Thoracic aorta (tissue), 2 donors: Measurements from ENCODE around the gene PATZ1. TPM values are rescaled to one million over a fixed set of nuclear protein-coding genes. Genes with fewer than 3 reads are reported as not detected.

Experiments
- ATAC-seq: fragments of 150-250 bp; one replicate; pipeline ENCODE4 v1.8.0; 2017; ENCODE audit warnings: low read depth; ENCODE audit not compliant: insufficient number of reproducible peaks, low FRiP score
- DNase-seq: peaks from one replicate; pipeline ENCODE4 v3.0.0-alpha.2; 2020; ENCODE audit warnings: low spot score
- H3K27ac ChIP-seq, 2 donors: fragments of 200-600 bp; sonication (generic); 1 replicate in 1 of 2; 2 replicates in 1 of 2; pipeline ENCODE4 v1.5.1; 2016; ENCODE audit warnings: mild to moderate bottlenecking in 2 of 2, moderate library complexity in 2 of 2
- H3K27me3 ChIP-seq: fragments of 200-600 bp; sonication (generic); replicated peaks from 2 replicates; pipeline ENCODE4 v1.6.0; 2016; ENCODE audit warnings: mild to moderate bottlenecking; ENCODE audit not compliant: insufficient read depth
- H3K36me3 ChIP-seq: fragments of 200-600 bp; sonication (generic); one replicate; pipeline ENCODE4 v1.5.1; 2016
- H3K4me1 ChIP-seq, 2 donors: fragments of 200-600 bp; sonication (generic); 1 replicate in 1 of 2; 2 replicates in 1 of 2; pipeline versions ENCODE4 v1.5.1 to v1.6.0; 2016; ENCODE audit warnings: low read depth in 2 of 2, mild to moderate bottlenecking in 1 of 2; ENCODE audit not compliant: control insufficient read depth in 1 of 2
- H3K4me3 ChIP-seq: fragments of 200-600 bp; sonication (generic); 2 replicates; pipeline ENCODE4 v1.5.1; 2016; ENCODE audit warnings: mild to moderate bottlenecking
- H3K9me3 ChIP-seq: fragments of 200-600 bp; sonication (generic); 2 replicates; pipeline ENCODE4 v1.5.1; 2016
- CTCF ChIP-seq: fragments of 200-600 bp; sonication (generic); IDR thresholded peaks from one replicate; pipeline ENCODE4 v1.5.1; 2019; ENCODE audit warnings: antibody characterized with exemption
- total RNA-seq, 2 donors: library from RNA; depleted of rRNA; stranded (reverse); fragments of >200 nt; gene quantifications; one replicate each; pipeline versions ENCODE4 v1.1.0 to v1.2.3, GENCODE V29; 2016

The PATZ1 gene
- total RNA-seq, 2 donors from 2014 or later = 14.6 to 15.2 TPM

GRCh38 chr22:31367426-31367825 is 21.3 kb upstream of the PATZ1 start:
- H3K9me3 ChIP-seq = no peaks in the 10 kb centered on the region
- DNase-seq = no peak
- no peaks in the 10 kb centered on the region for H3K4me1 ChIP-seq
- no peak for TF ChIP-seq CTCF
- H3K4me3 ChIP-seq = no peak overlapping the region
- no peaks in the 10 kb centered on the region for H3K27me3 ChIP-seq
- ATAC-seq = no peak
- H3K27ac ChIP-seq = no peak overlapping the region
- no peaks in the 10 kb centered on the region for H3K36me3 ChIP-seq

DNA sequence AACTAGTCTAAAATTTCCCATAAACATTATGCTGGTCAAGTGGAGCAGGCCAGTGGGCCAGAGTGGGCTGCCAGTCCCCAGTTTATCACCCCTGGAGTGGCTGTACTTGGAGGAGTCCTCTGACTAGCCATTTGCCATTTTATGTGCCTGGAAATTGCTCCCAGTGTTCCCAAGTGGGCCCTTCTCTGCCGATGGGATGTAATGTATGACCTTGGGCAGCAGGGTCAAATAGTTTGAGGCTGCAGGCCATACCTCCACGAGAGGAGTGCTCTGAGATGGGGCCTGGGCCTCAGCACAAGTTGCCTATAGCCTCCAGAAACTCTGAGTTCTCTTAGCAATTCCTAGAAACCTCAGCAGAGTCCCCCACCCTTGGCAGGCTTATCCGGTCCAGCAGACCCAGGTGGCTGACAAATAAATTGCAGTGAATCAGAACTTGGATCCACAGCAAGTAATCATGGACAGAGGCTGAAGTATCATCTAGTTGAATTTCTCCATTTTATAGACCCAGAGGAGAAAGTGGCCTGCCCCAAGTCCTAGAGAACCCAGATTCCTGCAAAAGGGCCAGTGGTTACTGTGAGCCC is 17.8 kb upstream of the PATZ1 start:
- Histone ChIP-seq H3K27ac (no peak overlapping the region), H3K9me3 (no peaks in the 10 kb centered on the region)
- TF ChIP-seq CTCF = no peak

DNA sequence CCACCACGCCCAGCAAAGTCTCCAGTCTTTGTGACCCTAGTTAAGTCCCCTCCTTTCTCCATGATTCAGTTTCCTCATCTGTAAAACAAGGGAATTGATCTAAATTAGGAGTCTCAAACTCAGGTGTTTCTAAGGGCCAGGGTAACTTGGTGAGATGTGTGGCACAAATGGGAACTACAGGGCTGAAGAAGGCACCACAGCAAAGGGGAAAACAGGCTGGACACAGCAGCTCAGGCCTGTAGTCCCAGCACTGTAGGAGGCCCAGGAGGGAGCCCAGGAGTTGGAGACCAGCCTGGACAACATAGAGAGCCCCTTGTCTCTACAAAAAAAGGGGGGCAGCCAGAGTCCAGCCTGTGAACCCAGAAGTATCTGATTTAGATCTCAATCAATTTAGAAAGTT is 15.6 kb upstream of the PATZ1 start:
- DNase-seq = no peak
- no peak for ATAC-seq
- Histone ChIP-seq H3K36me3 (no peaks in the 10 kb centered on the region), H3K27me3 (no peaks in the 10 kb centered on the region), H3K9me3 (no peaks in the 10 kb centered on the region), H3K4me1 (no peaks in the 10 kb centered on the region), H3K27ac (no peak overlapping the region), H3K4me3 (no peak overlapping the region)
- no peak for TF ChIP-seq CTCF

More for the DNA sequence above, 17.8 kb upstream of the PATZ1 start:
- H3K4me3 ChIP-seq = no peak overlapping the region
- ATAC-seq = no peak
- no peak for DNase-seq
- no peaks in the 10 kb centered on the region for H3K4me1 ChIP-seq
- no peaks in the 10 kb centered on the region for H3K27me3 ChIP-seq
- H3K36me3 ChIP-seq = no peaks in the 10 kb centered on the region

DNA sequence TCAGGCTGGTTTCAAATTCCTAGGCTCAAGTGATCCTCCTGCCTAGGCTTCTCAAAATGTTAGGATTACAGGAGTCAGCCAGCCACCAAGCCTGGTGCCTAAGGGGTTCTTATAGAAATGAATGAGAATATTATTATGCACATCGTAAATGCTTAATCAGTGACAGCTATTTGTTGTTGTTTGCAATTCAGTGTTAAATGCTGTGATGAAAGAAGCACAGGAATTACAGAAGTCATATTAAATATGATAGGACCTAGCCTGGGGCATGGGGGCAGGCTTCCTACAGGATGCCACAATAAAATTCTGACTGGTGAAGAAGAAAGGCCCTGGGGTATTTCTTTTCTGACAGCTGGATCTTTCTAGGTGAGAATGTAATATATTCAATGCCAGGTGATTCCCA is 13.9 kb upstream of the PATZ1 start:
- ATAC-seq = no peak

GRCh38 chr22:31354515-31354914 is 8.4 kb upstream of the PATZ1 start:
- Histone ChIP-seq H3K4me3 (no peak overlapping the region), H3K36me3 (no peaks in the 10 kb centered on the region), H3K4me1 (no peaks in the 10 kb centered on the region), H3K9me3 (no peaks in the 10 kb centered on the region), H3K27ac (no peak overlapping the region), H3K27me3 (no peaks in the 10 kb centered on the region)
- no peak for TF ChIP-seq CTCF
- no peak for ATAC-seq
- no peak for DNase-seq

More for the DNA sequence above, 13.9 kb upstream of the PATZ1 start:
- DNase-seq = no peak
- no peak for TF ChIP-seq CTCF
- H3K4me3 ChIP-seq = no peak overlapping the region
- no peaks in the 10 kb centered on the region for H3K36me3 ChIP-seq
- H3K27ac ChIP-seq = no peak overlapping the region
- no peaks in the 10 kb centered on the region for H3K27me3 ChIP-seq
- H3K4me1 ChIP-seq = no peaks in the 10 kb centered on the region
- no peaks in the 10 kb centered on the region for H3K9me3 ChIP-seq
